Trophoblast cell (in vitro differentiated cells and primary cell): Measurements from ENCODE around the gene POLR3B.

Source experiments
- DNase-seq, 2 donors: peaks; one replicate each; pipeline ENCODE4 v3.0.0-alpha.2; 2016
- H2AFZ ChIP-seq: 2 replicates; pipeline ENCODE4 v1.6.1; 2013; ENCODE audit warnings: low read length, moderate library complexity, mild to moderate bottlenecking; ENCODE audit not compliant: insufficient read depth, poor library complexity
- H2AK5ac ChIP-seq: 2 replicates; pipeline ENCODE4 v1.6.1; 2013; ENCODE audit warnings: mild to moderate bottlenecking, low read length
- H2BK120ac ChIP-seq: 2 replicates; pipeline ENCODE4 v1.6.1; 2013; ENCODE audit warnings: low read length, mild to moderate bottlenecking, moderate library complexity; ENCODE audit not compliant: insufficient read depth, poor library complexity
- H2BK12ac ChIP-seq: 2 replicates; pipeline ENCODE4 v1.6.1; 2013; ENCODE audit warnings: mild to moderate bottlenecking, low read length, moderate library complexity
- H2BK5ac ChIP-seq: 2 replicates; pipeline ENCODE4 v1.6.1; 2013; ENCODE audit warnings: low read length, low read depth, moderate library complexity, mild to moderate bottlenecking; ENCODE audit not compliant: poor library complexity
- H3K14ac ChIP-seq: 2 replicates; pipeline ENCODE4 v1.6.1; 2013; ENCODE audit warnings: mild to moderate bottlenecking, low read length
- H3K18ac ChIP-seq: 2 replicates; pipeline ENCODE4 v1.6.1; 2013; ENCODE audit warnings: mild to moderate bottlenecking, low read length
- H3K23ac ChIP-seq: 2 replicates; pipeline ENCODE4 v1.6.1; 2013; ENCODE audit warnings: low read length
- H3K27ac ChIP-seq: 2 replicates; pipeline ENCODE4 v1.5.1; 2013; ENCODE audit warnings: low read depth, mild to moderate bottlenecking, inconsistent platforms, low read length, moderate library complexity
- H3K27me3 ChIP-seq: 2 replicates; pipeline ENCODE4 v1.6.1; 2013; ENCODE audit warnings: inconsistent platforms, mild to moderate bottlenecking, low read length, moderate library complexity; ENCODE audit not compliant: insufficient read depth
- H3K36me3 ChIP-seq, 2 experiments: 1 replicate in 1 of 2; 2 replicates in 1 of 2; pipeline ENCODE4 v1.6.1; 2013; ENCODE audit warnings: low read length in 2 of 2, mild to moderate bottlenecking in 2 of 2, moderate library complexity in 1 of 2; ENCODE audit not compliant: insufficient read depth in 2 of 2, control insufficient read depth in 1 of 2
- H3K4ac ChIP-seq: 2 replicates; pipeline ENCODE4 v1.6.1; 2013; ENCODE audit warnings: low read depth, mild to moderate bottlenecking, low read length, moderate library complexity
- H3K4me1 ChIP-seq, 2 experiments: 1 replicate in 1 of 2; 2 replicates in 1 of 2; pipeline ENCODE4 v1.6.1; 2013; ENCODE audit warnings: low read length in 2 of 2, mild to moderate bottlenecking in 2 of 2, moderate library complexity in 1 of 2; ENCODE audit not compliant: insufficient read depth in 2 of 2, control insufficient read depth in 1 of 2
- H3K4me2 ChIP-seq: 2 replicates; pipeline ENCODE4 v1.6.1; 2013; ENCODE audit warnings: inconsistent platforms, mild to moderate bottlenecking, low read length, moderate library complexity
- H3K4me3 ChIP-seq: 2 replicates; pipeline ENCODE4 v1.5.1; 2013; ENCODE audit warnings: mild to moderate bottlenecking, low read depth, low read length, inconsistent platforms
- H3K79me1 ChIP-seq: one replicate; pipeline ENCODE4 v1.6.1; 2013; ENCODE audit warnings: low read length
- H3K79me2 ChIP-seq: 2 replicates; pipeline ENCODE4 v1.6.1; 2013; ENCODE audit warnings: low read length, mild to moderate bottlenecking; ENCODE audit not compliant: control insufficient read depth, insufficient read depth, poor library complexity
- H3K9ac ChIP-seq: 2 replicates; pipeline ENCODE4 v1.6.1; 2013; ENCODE audit warnings: mild to moderate bottlenecking, low read length
- H3K9me3 ChIP-seq: 2 replicates; pipeline ENCODE4 v1.6.1; 2013; ENCODE audit warnings: low read depth, mild to moderate bottlenecking, control low read depth, inconsistent platforms, low read length; ENCODE audit not compliant: insufficient read depth
- H4K12ac ChIP-seq: 2 replicates; pipeline ENCODE4 v1.6.1; 2013; ENCODE audit warnings: low read depth, mild to moderate bottlenecking, low read length, moderate library complexity
- H4K8ac ChIP-seq: 2 replicates; pipeline ENCODE4 v1.6.1; 2013; ENCODE audit warnings: low read depth, mild to moderate bottlenecking, low read length, moderate library complexity
- H4K91ac ChIP-seq: one replicate; pipeline ENCODE4 v1.6.1; 2013; ENCODE audit warnings: low read depth, mild to moderate bottlenecking, low read length, moderate library complexity
- WGBS: extraction: QIAGEN DNeasy Blood & Tissue Kit; methylation state at CpG from one replicate; pipeline ENCODE4 v1.1.7; 2013; ENCODE audit warnings: missing lambda C conversion rate; ENCODE audit not compliant: insufficient read length, insufficient coverage; ENCODE audit errors: extremely low coverage; 5-methylcytosine and 5-hydroxymethylcytosine counted together

Gene POLR3B

GRCh38 chr12:106415134-106415533, 57.6 kb downstream of the POLR3B start:
- H2BK12ac ChIP-seq, result no peak overlapping the region

GRCh38 chr12:106416273-106416672, 58.7 kb downstream of the POLR3B start:
- Histone ChIP-seq H3K18ac (no peak overlapping the region), H3K36me3 (no peaks in the 10 kb centered on the region), H3K27me3 (no peaks in the 10 kb centered on the region), H2AFZ (no peak overlapping the region), H3K4me1 (peaks cover 4 to 6% of the 10 kb centered on the region in 2 experiments), H3K4ac (no peak overlapping the region), H4K8ac (no peak overlapping the region), H2BK5ac (no peak overlapping the region), H3K9me3 (no peaks in the 10 kb centered on the region), H2BK120ac (no peak overlapping the region), H4K91ac (no peak overlapping the region), H3K4me2 (no peak overlapping the region), H4K12ac (no peak overlapping the region), H3K4me3 (no peak overlapping the region), H3K23ac (no peak overlapping the region), H3K79me1 (peaks cover 4% of the 10 kb centered on the region), H3K79me2 (no peaks in the 10 kb centered on the region), H3K9ac (no peak overlapping the region), H2AK5ac (no peak overlapping the region), H2BK12ac (no peak overlapping the region), H3K14ac (no peak overlapping the region), H3K27ac (no peak overlapping the region)
- no CpG with 5 or more reads among the region's 2 CpGs for WGBS
- no peak for DNase-seq

More at GRCh38 chr12:106415134-106415533, 57.6 kb downstream of the POLR3B start:
- H3K4me1 ChIP-seq, result peaks cover 4 to 6% of the 10 kb centered on the region in 2 experiments
- no peak overlapping the region for H2AFZ ChIP-seq
- H3K9ac ChIP-seq, result no peak overlapping the region
- H2BK120ac ChIP-seq, result no peak overlapping the region
- H2BK5ac ChIP-seq, result no peak overlapping the region
- H3K4me3 ChIP-seq, result no peak overlapping the region
- no peaks in the 10 kb centered on the region for H3K79me2 ChIP-seq
- no peak overlapping the region for H3K27ac ChIP-seq
- H2AK5ac ChIP-seq, result no peak overlapping the region
- H3K27me3 ChIP-seq, result no peaks in the 10 kb centered on the region
- no peak overlapping the region for H4K12ac ChIP-seq
- H3K14ac ChIP-seq, result no peak overlapping the region
- H3K23ac ChIP-seq, result no peak overlapping the region
- H4K91ac ChIP-seq, result no peak overlapping the region
- peak; percentile 22 to 40 for DNase-seq
- H3K9me3 ChIP-seq, result no peaks in the 10 kb centered on the region
- H3K4me2 ChIP-seq, result no peak overlapping the region
- no peak overlapping the region for H4K8ac ChIP-seq
- H3K4ac ChIP-seq, result no peak overlapping the region
- H3K18ac ChIP-seq, result no peak overlapping the region
- H3K36me3 ChIP-seq, result no peaks in the 10 kb centered on the region
- peaks cover 4% of the 10 kb centered on the region for H3K79me1 ChIP-seq

GRCh38 chr12:106417926-106418910, 60.7 kb downstream of the POLR3B start:
- H3K9me3 ChIP-seq, result no peaks in the 10 kb centered on the region
- WGBS, result no CpG with 5 or more reads among the region's 7 CpGs
- peak overlapping the region; percentile 11 for H3K27ac ChIP-seq
- H4K12ac ChIP-seq, result no peak overlapping the region
- H2AK5ac ChIP-seq, result peak overlapping the region; percentile 91
- no peak overlapping the region for H3K4me3 ChIP-seq
- H2BK120ac ChIP-seq, result no peak overlapping the region
- no peak overlapping the region for H3K23ac ChIP-seq
- peak overlapping the region; percentile 63 for H2BK5ac ChIP-seq
- H2AFZ ChIP-seq, result no peak overlapping the region
- peak; percentile 17 to 80 for DNase-seq
- H3K79me1 ChIP-seq, result peaks cover 4% of the 10 kb centered on the region
- peak overlapping the region; percentile 24 for H4K91ac ChIP-seq
- no peak overlapping the region for H3K4ac ChIP-seq
- H3K9ac ChIP-seq, result no peak overlapping the region
- peak overlapping the region; percentile 56 for H3K14ac ChIP-seq
- peaks cover 4 to 6% of the 10 kb centered on the region in 2 experiments for H3K4me1 ChIP-seq
- H3K18ac ChIP-seq, result no peak overlapping the region
- H3K79me2 ChIP-seq, result no peaks in the 10 kb centered on the region
- H3K27me3 ChIP-seq, result no peaks in the 10 kb centered on the region
- H3K36me3 ChIP-seq, result no peaks in the 10 kb centered on the region
- peak overlapping the region; percentile 65 for H4K8ac ChIP-seq
- H2BK12ac ChIP-seq, result peak overlapping the region; percentile 80
- no peak overlapping the region for H3K4me2 ChIP-seq

- H2BK12ac ChIP-seq, result peak overlapping the region; percentile 58
- no peak overlapping the region for H3K27ac ChIP-seq
- peaks cover 4% of the 10 kb centered on the region for H3K79me1 ChIP-seq
- no peaks in the 10 kb centered on the region for H3K36me3 ChIP-seq
- H4K91ac ChIP-seq, result no peak overlapping the region
- H3K4me3 ChIP-seq, result no peak overlapping the region
- H3K4ac ChIP-seq, result no peak overlapping the region
- H4K8ac ChIP-seq, result no peak overlapping the region
- no peaks in the 10 kb centered on the region for H3K79me2 ChIP-seq
- H2AFZ ChIP-seq, result no peak overlapping the region
- WGBS, result no CpG with 5 or more reads among the region's 1 CpG
- no peak overlapping the region for H2BK5ac ChIP-seq
- no peaks in the 10 kb centered on the region for H3K9me3 ChIP-seq
- no peak overlapping the region for H3K14ac ChIP-seq
- H2AK5ac ChIP-seq, result peak overlapping the region; percentile 62
- no peaks in the 10 kb centered on the region for H3K27me3 ChIP-seq
- H3K4me2 ChIP-seq, result no peak overlapping the region
- no peak overlapping the region for H2BK120ac ChIP-seq
- no peak for DNase-seq
- H4K12ac ChIP-seq, result no peak overlapping the region
- H3K9ac ChIP-seq, result no peak overlapping the region
- no peak overlapping the region for H3K23ac ChIP-seq
- H3K4me1 ChIP-seq, result peaks cover 4 to 6% of the 10 kb centered on the region in 2 experiments
- H3K18ac ChIP-seq, result no peak overlapping the region
Measured at GRCh38 chr12:106418970-106419369, 61.4 kb downstream of the POLR3B start.
